HG02763 (cell line): ENCODE results near the gene RSRC1.
"Not testable (repeated sequence)": the region's sequence is repeated elsewhere in the genome, so short reads cannot be mapped to it uniquely, and the experiment has no call there.

Experiments used
- ATAC-seq: cut with Tn5 transposase; IDR thresholded peaks from one replicate; pipeline ENCODE4 v1.9.1; 2021; ENCODE audit warnings: mild to moderate bottlenecking, moderate library complexity; ENCODE audit not compliant: unreplicated experiment

The RSRC1 gene

DNA sequence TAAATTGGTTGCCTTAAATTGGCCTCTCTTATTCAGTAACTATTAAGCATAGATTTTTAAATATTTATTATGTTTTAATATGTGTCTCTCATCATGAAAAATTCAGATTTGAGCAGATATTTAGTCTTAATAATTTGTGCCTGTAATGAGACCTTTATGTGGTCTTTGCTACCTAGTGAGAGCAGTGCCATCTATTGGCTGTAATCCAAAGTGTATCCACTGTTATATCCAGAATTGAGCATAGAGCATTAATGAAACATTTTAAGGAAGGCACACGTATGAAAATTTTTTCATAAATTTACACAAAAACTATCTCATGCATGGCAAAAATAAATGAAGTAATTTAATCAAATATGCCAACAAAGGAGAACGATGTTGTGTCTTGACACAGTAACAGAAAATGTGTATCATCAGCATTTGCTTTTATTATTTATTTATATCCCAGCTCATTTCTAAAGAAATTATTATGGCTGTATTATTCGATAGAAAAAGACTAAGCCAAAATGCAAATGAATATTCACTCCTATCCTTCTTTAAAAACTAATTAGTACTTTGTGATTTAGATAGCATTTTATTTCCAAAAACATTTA, 203.5 kb downstream of the RSRC1 start:
- ATAC-seq, result peak; percentile 58

DNA sequence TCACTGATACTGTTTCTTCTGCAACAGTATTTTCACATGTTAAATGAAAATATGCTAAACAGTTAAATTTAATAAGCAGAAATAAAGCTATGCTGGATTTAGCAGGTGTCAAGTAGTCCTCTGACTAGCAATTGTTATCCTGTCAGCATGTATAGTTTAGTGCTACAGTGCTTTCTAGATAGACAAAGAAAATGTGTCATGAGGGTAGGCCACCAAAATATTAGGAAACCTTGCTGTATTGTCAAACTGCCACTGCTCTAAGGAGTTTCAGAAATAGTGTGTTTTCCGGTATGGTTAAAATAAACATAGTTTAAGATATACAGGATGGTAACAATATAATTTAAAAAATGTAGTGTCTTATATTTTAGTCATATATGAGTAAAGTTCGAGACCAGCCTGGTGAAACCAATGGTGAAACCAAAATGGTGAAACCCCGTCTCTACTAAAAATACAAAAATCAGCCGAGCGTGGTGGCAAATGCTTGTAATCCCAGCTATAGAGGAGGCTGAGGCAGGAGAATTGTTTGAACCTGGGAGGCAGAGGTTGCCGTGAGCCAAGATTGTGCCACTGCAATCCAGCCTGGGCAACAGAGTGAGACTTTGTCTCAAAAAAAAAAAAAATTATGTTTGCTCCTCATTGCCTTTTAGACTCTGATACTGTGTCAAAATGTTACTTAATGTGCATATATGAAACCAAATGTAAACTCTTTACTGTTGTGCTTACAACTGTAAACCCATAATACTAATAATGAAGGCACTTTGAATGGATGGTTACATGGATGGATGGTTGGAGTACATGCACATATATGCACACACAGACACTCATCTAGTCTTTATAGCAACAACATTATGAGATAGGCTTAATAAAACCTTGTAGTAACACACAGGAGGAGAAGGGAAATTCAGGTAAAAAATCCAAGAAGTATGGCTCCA, 204.8 kb downstream of the RSRC1 start:
- no peak for ATAC-seq

DNA sequence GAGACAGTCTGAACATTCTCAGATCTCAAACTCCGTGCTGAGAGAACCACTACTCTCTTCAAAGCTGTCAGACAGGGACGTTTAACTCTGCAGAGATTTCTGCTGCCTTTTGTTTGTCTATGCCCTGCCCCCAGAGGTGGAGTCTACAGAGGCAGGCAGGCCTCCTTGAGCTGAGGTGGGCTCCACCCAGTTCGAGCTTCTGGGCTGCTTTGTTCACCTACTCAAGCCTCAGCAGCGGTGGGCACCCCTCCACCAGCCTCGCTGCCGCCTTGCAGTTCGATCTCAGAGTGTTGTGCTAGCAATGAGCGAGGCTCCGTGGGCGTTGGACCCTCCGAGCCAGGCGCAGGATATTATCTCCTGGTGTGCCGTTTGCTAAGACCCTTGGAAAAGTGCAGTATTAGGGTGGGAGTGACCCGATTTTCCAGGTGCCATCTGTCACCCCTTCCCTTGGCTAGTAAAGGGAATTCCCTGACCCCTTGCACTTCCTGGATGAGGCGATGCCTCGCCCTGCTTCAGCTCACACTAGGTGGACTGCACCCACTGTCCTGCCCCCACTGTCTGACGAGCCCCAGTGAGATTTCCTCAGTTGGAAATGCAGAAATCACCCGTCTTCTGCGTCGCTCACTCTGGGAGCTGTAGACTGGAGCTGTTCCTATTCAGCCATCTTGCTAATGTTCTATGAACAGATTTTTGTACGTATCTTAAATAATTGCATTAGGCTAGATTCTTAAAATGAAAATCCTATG, 220.0 kb downstream of the RSRC1 start:
- not testable (repeated sequence) for ATAC-seq

DNA sequence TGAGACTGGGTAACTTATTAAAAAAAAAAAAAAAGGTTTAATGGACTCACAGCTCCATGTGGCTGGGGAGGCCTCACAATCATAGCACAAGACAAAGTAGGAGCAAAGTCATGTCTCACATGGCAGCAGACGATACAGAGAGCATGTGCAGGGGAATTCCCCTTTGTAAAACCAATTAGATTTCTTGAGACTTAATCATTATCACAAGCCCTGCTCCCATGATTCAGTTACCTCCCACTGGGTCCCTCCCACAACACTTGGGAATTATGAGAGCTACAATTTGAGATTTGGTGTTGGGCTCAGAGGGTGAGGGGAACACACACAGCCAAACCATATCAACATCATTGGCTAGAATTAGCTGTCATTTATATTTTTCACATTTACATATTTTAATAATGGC, 221.0 kb downstream of the RSRC1 start:
- no peak for ATAC-seq

DNA sequence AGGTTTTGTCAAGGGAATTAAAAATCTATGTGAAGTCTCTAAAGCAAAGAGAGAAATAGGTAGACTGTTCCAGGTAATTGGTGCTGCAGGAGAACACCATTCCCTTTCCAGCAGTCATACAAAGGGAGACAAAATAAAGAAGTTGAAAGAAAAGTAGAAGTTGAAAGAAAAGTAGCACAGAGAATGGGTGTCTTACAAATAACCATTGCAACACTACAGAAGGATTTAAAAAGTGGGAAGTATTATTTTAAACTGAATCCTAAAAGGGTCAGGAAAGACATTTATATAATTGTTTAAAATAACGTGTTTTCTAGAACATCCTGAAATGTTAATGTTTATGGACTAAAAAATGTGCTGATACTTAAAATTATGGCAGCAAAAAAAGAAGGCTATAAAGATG, 223.8 kb downstream of the RSRC1 start:
- ATAC-seq, result no peak

DNA sequence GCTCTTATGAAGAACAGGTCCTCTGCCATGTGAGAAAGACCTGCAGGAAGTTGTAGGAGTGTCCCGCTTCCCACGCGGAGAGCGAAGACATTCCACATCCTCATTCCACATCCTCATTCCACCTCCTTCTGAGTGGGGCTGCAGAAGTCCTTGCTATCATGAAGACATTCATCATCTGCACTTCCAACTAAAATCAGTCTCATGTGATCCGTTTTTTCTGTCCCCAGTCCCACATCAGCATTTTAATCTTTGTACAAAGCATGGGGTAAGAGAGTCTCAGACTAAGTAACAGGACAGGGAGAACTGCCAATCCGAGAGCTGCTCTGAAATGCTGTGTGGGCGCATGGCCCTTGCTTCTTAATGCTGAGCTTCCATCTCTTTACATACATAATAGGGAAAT, 227.2 kb downstream of the RSRC1 start:
- ATAC-seq, result no peak

DNA sequence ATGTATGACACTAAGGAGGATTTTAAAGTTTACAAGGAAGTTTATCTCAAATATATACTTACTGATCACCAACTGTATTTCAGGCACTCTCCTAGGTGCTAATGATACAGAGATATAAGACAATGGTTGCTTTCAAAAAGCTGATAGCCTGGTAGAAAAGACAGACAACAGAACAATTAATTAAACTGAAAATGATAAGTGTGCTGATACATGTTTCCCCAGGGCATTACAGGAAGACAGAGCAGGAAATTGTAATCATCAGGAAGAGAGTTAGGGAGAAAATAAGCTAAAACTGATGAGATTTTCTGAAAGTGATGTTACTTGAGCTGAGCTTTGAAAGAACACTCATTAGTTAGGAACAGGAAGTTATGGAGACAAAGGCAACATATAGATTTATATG, 229.7 kb downstream of the RSRC1 start:
- no peak for ATAC-seq

DNA sequence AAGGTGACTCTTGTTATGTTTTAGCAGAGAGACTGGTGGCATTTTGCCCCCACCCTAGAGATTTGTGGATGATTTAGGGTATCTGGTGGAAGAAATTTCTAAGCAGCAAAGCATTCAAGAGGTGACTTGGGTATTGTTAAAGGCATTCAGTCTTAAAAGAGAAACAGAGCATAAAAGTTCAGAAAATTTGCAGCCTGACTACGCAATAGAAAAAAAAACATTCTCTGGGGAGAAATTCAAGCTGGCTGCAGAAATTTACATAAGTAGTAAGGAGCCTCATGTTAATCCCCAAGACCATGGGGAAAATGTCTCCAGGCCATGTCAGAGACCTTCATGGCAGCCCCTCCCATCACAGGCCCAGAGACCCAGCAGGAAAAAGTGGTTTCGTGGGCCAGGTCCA, 231.1 kb downstream of the RSRC1 start:
- ATAC-seq, result not testable (repeated sequence)

DNA sequence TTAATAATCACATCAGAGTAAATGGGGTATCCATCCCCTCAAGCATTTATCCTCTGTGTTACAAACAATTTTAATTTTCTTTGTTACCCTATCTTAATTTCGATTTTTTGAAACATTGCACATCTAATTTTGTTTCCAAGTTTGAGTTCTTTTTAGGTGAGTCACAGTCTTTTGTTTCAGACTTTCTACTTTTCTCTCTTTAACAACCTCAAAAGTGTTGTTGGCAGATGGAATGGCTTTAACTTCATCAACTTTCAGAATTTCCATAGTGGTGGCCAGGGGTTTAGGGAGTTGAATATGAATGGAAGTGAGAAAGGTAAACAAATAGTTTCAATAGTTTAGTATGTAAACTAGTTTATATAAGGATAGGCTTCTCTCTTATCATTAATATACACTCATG, 238.1 kb downstream of the RSRC1 start:
- no peak for ATAC-seq

DNA sequence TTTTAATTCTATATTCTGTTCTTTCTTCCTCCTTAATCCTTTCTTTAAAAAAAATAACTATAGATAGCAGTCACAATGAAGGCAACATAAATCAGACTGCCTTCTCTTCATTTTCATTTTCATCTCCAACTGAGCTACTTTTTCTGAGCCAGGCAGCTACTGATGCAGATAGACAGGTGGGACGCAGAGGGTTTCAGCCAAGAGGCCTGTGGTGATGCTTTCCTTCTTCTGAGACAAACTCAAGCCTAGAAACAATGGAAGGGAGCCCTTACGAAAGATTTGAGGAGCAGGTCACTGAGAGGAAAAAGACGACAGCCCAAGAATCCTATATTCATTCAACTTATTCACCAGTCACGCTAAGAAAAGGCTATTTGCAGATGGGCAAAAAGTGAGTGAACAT, 241.1 kb downstream of the RSRC1 start:
- no peak for ATAC-seq

DNA sequence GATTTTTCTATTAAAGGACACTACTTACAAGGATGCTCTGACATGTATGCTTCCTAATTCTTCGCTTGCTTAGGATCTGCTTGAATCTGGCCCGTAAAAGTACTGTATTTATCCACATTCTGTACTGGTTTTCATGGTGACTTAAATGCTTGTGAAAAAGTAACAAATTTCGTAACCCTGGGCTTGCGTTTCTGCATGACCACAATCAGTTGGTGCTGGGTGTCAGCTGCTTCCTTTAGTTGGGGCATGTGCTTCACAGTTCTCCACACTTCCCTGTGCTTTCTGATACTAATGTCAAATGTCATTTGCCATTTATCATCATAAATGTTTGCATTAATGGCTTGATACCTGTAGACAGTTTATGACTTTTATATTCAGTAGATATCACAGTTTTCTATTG, 242.7 kb downstream of the RSRC1 start:
- peak; percentile 39 for ATAC-seq

DNA sequence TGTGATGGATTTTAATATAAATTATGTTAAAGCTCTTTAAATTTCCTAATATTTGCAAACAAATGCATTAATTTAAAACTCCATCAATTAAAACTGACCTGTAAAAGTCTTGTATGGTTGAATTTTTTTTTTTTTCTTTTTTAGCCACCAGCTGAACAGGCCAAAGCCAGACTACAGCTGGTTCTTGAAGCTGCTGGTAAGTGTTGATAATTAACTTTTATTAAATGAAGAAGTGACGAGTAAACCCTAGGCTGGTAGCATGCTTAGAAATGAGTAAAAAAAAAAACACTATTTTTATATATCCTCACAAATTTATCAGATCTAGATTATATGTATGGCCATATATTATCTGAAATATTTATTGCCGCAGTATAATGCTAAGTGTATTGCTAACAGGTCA, 244.8 kb downstream of the RSRC1 start:
- no peak for ATAC-seq

DNA sequence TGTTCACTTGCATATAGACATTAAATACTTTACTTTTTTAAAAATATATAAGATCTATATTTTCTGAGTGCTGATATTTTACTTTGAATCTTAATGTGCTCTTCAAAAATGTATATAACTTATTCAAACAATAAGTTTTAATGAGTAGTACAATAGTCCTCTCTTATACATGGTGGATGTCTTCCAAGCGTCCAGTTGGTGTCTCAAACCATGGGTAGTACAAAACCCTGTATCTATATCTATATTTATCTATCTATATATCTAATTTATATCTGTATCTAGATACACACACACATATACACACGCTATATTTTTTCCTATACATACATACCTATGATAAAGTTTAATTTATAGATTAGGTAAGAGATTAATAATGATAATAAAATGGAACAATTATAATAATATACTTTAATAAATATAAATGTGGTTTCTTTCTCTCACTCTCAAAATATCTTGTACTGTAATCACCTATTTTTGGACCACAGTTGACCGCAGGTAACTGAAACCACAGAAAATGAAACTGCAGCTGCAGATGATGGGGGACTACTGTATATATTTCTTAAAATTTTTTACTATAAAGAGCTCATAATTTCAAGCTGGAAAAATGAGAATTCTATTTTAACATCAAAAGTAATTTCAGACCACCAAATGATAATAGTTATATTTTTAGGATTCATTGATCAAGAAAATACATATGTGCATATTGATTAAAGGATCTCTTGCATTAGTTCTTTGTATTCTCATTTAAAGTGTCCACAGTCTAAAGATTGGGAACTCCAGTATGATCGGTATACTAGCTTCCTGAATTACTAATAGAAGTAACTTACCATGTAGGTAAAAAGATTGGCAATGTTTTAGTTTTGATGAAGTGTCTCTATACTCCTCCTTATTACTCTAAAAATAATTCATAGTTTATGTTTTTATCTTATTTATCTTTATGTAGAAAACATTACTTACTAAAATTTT, 246.0 kb downstream of the RSRC1 start:
- ATAC-seq, result peak; percentile 92

DNA sequence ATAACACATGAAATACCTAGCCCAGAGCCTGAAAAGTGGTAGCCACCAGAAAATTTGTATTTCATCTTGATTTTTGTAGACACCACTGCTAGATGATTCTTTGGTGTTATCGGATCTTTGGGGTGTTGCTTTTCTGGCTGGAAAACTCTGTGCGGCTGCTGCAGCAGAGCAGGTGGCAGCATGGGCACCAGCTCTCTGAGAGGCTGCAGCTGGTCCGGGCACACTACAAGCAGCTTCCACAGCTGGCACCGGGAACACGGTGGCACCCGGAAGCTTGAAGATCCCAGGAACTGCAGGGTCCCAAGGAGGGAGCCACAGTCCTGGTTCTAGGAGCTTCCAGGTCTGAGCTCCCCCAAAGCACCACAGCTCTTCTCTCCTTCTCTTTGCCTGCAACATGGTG, 249.4 kb downstream of the RSRC1 start:
- no peak for ATAC-seq

DNA sequence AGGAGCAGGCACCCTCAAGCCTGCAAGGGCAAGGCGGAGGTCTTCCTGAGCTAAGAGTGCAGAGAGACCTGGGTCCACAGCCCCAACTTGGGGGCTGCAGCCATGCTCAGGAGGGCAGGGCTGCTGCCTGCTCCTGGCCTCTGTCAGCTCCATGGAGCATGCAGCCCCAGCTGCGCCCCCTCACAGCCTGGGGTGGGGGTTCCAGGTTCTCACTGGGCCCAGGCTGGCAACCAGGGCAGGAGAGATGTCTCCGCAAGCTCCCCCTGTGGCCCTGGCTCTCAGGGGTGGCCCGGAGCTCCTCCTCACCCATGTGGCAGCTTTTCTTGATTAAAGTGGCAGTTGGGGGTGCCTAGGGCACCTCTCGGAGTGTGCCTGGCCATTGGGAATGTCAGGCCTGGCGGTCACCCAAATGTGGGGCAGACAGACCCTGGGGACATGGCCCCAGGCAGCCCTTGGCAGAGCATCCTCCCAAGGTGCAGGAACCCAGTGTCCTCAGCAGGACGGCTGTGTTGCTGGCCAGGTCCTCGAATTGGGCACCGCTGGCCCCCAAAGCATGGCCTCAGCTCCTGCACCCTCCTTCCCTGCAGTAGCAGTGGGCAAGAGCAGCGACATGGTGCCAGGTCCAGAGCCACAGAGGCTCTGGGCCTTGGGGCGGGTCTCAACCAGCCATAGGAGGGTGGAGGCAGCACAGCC, 251.0 kb downstream of the RSRC1 start:
- no peak for ATAC-seq

DNA sequence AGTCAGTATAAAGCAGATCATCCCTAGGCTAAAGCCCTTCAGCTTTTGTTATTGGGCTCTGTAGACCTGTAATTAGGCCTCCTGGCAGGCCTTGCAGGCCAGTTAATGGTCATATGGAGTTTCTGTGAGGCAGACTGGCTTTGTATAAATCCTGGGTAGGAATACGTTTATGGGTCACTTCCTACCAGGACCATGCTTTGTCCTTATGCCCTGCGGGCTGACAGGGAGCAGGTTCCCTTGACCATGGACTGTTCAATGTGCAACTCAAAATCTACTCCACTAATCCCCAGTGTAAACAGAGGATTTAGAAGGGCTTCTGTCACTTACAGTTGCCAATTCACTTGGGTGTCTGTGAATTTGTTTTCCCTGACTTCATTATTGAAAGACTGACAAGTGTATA, 258.4 kb downstream of the RSRC1 start:
- no peak for ATAC-seq

DNA sequence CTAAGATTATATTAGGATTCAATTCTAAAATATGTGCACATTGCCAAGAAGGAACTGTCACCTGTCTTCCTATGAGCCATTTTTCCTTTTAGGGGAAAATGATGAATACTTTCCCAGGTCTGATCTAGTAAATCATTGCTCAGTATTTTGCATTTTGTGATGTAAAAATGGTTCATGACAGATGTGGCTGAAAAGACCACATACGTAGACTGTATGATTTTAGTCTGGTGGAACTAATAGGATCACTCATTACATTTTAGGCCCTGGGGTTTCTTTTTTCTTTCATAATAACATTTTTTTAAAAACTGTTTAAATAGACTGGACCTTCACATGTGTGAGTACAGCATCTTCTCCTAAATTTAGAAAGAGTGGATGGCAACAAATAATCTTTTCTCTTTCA, 259.4 kb downstream of the RSRC1 start:
- no peak for ATAC-seq

DNA sequence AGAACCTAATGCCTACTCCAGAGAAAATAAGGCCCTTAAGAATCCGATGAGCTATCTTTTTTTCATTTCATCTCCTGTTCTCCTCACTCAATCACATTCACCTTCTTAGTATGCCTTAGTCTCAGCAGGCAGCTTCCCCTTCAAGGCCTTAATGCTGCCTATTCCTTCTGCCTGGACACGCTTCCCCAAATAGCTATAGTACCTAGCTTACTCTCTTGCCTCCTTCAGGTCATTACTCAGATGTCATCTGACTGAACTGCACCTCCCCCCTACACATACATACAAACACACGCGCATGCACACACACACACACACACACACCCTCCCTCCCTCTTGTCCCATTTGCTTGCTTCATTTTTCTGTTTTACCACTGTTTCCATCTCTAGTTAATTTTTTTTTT, 269.6 kb downstream of the RSRC1 start:
- no peak for ATAC-seq

DNA sequence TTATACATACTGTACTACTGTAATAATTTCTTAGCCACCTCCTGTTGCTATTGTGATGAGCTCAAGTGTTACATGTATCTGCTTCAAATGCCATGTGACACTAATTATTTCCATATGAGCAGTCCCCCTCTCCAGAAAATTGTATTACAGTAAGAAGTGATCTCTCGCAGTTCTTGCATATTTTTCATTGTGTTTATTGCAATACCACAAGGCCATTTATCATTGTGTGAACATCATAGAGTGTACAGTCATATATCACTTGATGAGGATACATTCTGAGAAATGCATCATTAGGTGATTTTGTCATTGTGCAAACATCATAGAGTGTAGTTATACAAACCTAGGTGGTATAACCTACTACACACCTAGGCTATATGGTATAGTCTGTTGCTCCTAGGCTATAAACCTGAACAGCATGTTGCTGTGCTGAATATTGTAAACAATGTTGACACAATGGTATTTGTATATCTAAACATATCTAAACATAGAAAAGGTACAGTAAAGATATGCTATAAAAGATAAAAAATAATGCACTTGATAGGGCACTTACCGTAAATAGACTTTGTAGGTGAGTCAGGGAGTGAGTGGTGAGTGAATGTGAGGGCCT, 271.5 kb downstream of the RSRC1 start:
- ATAC-seq, result no peak

DNA sequence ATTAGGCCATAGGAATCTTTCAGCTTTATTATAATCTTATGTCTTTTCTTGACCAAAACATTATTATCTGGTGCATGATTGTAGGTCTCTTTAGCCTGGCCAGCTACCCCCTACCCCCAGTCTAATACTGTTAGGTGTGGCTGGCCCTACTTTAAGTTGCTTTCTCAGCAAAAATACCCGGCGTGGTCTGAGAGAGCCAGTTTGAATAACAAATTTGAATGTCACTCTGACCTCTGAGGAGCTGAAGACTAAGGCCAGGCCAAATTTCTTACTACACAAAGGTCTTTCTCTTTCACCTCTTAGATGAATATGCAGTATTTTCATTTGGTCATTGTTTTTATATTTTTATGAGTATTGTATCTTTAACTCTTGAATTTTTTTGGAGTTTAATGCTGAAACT, 272.6 kb downstream of the RSRC1 start:
- ATAC-seq, result no peak
